OCI-LY3 (cell line): Measurements from ENCODE around the gene KRTAP5-10.
"Not testable (repeated sequence)": the region's sequence is repeated elsewhere in the genome, so short reads cannot be mapped to it uniquely, and the experiment has no call there.

Experiments
- CTCF ChIP-seq: fragments of 200-600, 300-600 bp; sonication (generic); IDR thresholded peaks from 2 replicates; pipeline ENCODE4 v1.5.1; 2014; ENCODE audit warnings: antibody characterized with exemption, low read length, low read depth
- EZH2phosphoT487 ChIP-seq: fragments of 200-600 bp; shearing (Covaris generic); IDR thresholded peaks from 2 replicates; pipeline ENCODE4 v1.6.1; 2018; ENCODE audit warnings: antibody characterized with exemption, mixed run types, low read depth

GRCh38 chr11:71588314-71588713, 23.0 kb downstream of the KRTAP5-10 start:
- TF ChIP-seq CTCF, EZH2phosphoT487: not testable (repeated sequence)
